DOHH2 (cell line): ENCODE measurements around the gene HIVEP2.

ENCODE experiments used
- H3F3A ChIP-seq: fragments of 200-600 bp; sonication (generic), shearing (Covaris generic); 2 replicates; pipeline ENCODE4 v1.6.0; 2016; ENCODE audit warnings: antibody characterized with exemption, mild to moderate bottlenecking; ENCODE audit not compliant: control insufficient read depth, insufficient read depth
- H3K27ac ChIP-seq: fragments of 200-600 bp; sonication (generic); 2 replicates; pipeline ENCODE4 v1.5.1; 2014; ENCODE audit warnings: low read depth, mild to moderate bottlenecking, low read length, moderate library complexity
- H3K27me3 ChIP-seq: fragments of 200-600 bp; sonication (generic); 2 replicates; pipeline ENCODE4 v1.6.1; 2014; ENCODE audit warnings: mild to moderate bottlenecking, low read length, mixed read lengths; ENCODE audit not compliant: control insufficient read depth
- H3K36me3 ChIP-seq: fragments of 200-600 bp; sonication (generic); 2 replicates; pipeline ENCODE4 v1.6.1; 2014; ENCODE audit warnings: mild to moderate bottlenecking, low read length, moderate library complexity, mixed read lengths; ENCODE audit not compliant: control insufficient read depth
- H3K4me1 ChIP-seq: fragments of 200-600 bp; sonication (generic); 2 replicates; pipeline ENCODE4 v1.6.1; 2014; ENCODE audit warnings: mild to moderate bottlenecking, low read length, mixed read lengths; ENCODE audit not compliant: control insufficient read depth
- H3K4me2 ChIP-seq: fragments of 200-600 bp; sonication (generic); 2 replicates; pipeline ENCODE4 v1.6.0; 2014; ENCODE audit warnings: mild to moderate bottlenecking, low read length, moderate library complexity
- H3K4me3 ChIP-seq: fragments of 200-600 bp; sonication (generic); 2 replicates; pipeline ENCODE4 v1.5.1; 2014; ENCODE audit warnings: mild to moderate bottlenecking, low read length, mixed read lengths
- H3K79me2 ChIP-seq: fragments of 200-600 bp; sonication (generic); 2 replicates; pipeline ENCODE4 v1.6.1; 2014; ENCODE audit warnings: mild to moderate bottlenecking, low read length, mixed read lengths; ENCODE audit not compliant: control insufficient read depth
- H3K9me2 ChIP-seq: fragments of 200-600 bp; sonication (generic); replicated peaks from 2 replicates; pipeline ENCODE4 v1.6.1; 2014; ENCODE audit warnings: mild to moderate bottlenecking, low read length, mixed read lengths; ENCODE audit not compliant: control insufficient read depth
- H3K9me3 ChIP-seq: fragments of 200-600 bp; sonication (generic); 2 replicates; pipeline ENCODE4 v1.6.1; 2014; ENCODE audit warnings: antibody characterized with exemption, low read length, mixed read lengths; ENCODE audit not compliant: control insufficient read depth, insufficient read depth
- H4K20me1 ChIP-seq: fragments of 200-600 bp; sonication (generic); 2 replicates; pipeline ENCODE4 v1.6.0; 2014; ENCODE audit warnings: low read depth, mild to moderate bottlenecking, antibody characterized with exemption, low read length, moderate library complexity; ENCODE audit not compliant: control insufficient read depth, insufficient read depth
- EZH2phosphoT487 ChIP-seq: fragments of 200-600 bp; sonication (generic); IDR thresholded peaks from 2 replicates; pipeline ENCODE4 v1.6.1; 2017; ENCODE audit warnings: borderline replicate concordance, mild to moderate bottlenecking, antibody characterized with exemption, low read length, moderate library complexity, mixed read lengths
- TF ChIP-seq, protein P1 (sequence below): fragments of 200-600 bp; sonication (generic); IDR thresholded peaks from one replicate; pipeline ENCODE4 v1.5.1; 2014; ENCODE audit warnings: antibody characterized with exemption, mild to moderate bottlenecking, low read depth, low read length; ENCODE audit not compliant: poor library complexity, severe bottlenecking

HIVEP2 gene

DNA sequence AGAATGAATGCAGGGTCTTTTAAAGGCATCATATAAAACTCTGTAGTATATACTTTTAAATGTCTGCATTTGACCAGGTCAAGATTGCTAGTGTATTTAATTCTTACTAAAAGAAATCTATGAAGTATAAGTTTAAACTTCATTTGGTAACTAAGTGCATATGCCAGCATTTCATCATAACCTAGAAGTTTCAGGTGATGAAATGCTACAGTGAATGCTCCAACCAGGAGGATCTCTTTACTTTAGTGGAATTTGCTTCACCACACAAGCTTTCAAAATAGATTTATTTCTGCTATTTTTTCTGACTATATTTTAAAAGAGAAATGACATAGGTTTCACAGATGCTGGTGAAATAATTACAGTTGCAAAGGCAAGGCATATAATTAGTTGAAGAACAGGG is 141.9 kb downstream of the HIVEP2 start:
- no peak overlapping the region for H3K4me3 ChIP-seq
- no peak overlapping the region for H3K4me2 ChIP-seq
- no peaks in the 10 kb centered on the region for H3F3A ChIP-seq
- no peaks in the 10 kb centered on the region for H3K9me2 ChIP-seq
- no peaks in the 10 kb centered on the region for H3K4me1 ChIP-seq
- no peaks in the 10 kb centered on the region for H3K9me3 ChIP-seq
- 0 out of 2 replicates have a peak, but pooled peaks cover 5% of the 10 kb centered on the region for H3K36me3 ChIP-seq
- no peak overlapping the region for H3K27ac ChIP-seq
- H3K79me2 ChIP-seq = no peaks in the 10 kb centered on the region
- no peaks in the 10 kb centered on the region; the same call in 1 of the 2 replicates for H4K20me1 ChIP-seq
- TF ChIP-seq EZH2phosphoT487 = no peak
- TF ChIP-seq, protein P1, sequence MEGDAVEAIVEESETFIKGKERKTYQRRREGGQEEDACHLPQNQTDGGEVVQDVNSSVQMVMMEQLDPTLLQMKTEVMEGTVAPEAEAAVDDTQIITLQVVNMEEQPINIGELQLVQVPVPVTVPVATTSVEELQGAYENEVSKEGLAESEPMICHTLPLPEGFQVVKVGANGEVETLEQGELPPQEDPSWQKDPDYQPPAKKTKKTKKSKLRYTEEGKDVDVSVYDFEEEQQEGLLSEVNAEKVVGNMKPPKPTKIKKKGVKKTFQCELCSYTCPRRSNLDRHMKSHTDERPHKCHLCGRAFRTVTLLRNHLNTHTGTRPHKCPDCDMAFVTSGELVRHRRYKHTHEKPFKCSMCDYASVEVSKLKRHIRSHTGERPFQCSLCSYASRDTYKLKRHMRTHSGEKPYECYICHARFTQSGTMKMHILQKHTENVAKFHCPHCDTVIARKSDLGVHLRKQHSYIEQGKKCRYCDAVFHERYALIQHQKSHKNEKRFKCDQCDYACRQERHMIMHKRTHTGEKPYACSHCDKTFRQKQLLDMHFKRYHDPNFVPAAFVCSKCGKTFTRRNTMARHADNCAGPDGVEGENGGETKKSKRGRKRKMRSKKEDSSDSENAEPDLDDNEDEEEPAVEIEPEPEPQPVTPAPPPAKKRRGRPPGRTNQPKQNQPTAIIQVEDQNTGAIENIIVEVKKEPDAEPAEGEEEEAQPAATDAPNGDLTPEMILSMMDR = no peak
- no peaks in the 10 kb centered on the region for H3K27me3 ChIP-seq

GRCh38 chr6:142802124-142802523 is 142.9 kb downstream of the HIVEP2 start:
- TF ChIP-seq, protein P1 = no peak
- no peak for TF ChIP-seq EZH2phosphoT487
- Histone ChIP-seq H3F3A (no peaks in the 10 kb centered on the region), H3K79me2 (no peaks in the 10 kb centered on the region), H3K36me3 (0 out of 2 replicates have a peak, but pooled peaks cover 3% of the 10 kb centered on the region), H4K20me1 (no peaks in the 10 kb centered on the region; the same call in 1 of the 2 replicates), H3K4me3 (no peak overlapping the region), H3K27ac (no peak overlapping the region), H3K9me2 (no peaks in the 10 kb centered on the region), H3K27me3 (no peaks in the 10 kb centered on the region), H3K4me1 (no peaks in the 10 kb centered on the region), H3K4me2 (no peak overlapping the region), H3K9me3 (no peaks in the 10 kb centered on the region)

- Histone ChIP-seq H3K36me3 (0 out of 2 replicates have a peak, but pooled peaks cover 3% of the 10 kb centered on the region), H3K4me1 (no peaks in the 10 kb centered on the region), H3K27me3 (no peaks in the 10 kb centered on the region), H4K20me1 (no peaks in the 10 kb centered on the region; the same call in 1 of the 2 replicates), H3K9me3 (no peaks in the 10 kb centered on the region), H3K27ac (no peak overlapping the region), H3F3A (no peaks in the 10 kb centered on the region), H3K9me2 (no peaks in the 10 kb centered on the region), H3K4me3 (no peak overlapping the region), H3K79me2 (no peaks in the 10 kb centered on the region), H3K4me2 (no peak overlapping the region)
- TF ChIP-seq, protein P1 = no peak
- TF ChIP-seq EZH2phosphoT487 = no peak
Observed at GRCh38 chr6:142800240-142800639, 144.7 kb downstream of the HIVEP2 start.

GRCh38 chr6:142799639-142800038 is 145.3 kb downstream of the HIVEP2 start:
- Histone ChIP-seq H3K9me3 (no peaks in the 10 kb centered on the region), H4K20me1 (no peaks in the 10 kb centered on the region; the same call in 1 of the 2 replicates), H3K4me2 (no peak overlapping the region), H3K27me3 (no peaks in the 10 kb centered on the region), H3K36me3 (0 out of 2 replicates have a peak, but pooled peaks cover 3% of the 10 kb centered on the region), H3K9me2 (no peaks in the 10 kb centered on the region), H3K4me1 (no peaks in the 10 kb centered on the region), H3K79me2 (no peaks in the 10 kb centered on the region), H3F3A (no peaks in the 10 kb centered on the region), H3K27ac (no peak overlapping the region), H3K4me3 (no peak overlapping the region)
- TF ChIP-seq, protein P1 = no peak
- TF ChIP-seq EZH2phosphoT487 = no peak
